ENCODE results near the gene IRF4. TPM values are rescaled to one million over a fixed set of nuclear protein-coding genes. Genes with fewer than 3 reads are reported as not detected.

The IRF4 gene
- total RNA-seq, 2 donors from 2014 or later = 0.26 TPM; not detected in 1

DNA sequence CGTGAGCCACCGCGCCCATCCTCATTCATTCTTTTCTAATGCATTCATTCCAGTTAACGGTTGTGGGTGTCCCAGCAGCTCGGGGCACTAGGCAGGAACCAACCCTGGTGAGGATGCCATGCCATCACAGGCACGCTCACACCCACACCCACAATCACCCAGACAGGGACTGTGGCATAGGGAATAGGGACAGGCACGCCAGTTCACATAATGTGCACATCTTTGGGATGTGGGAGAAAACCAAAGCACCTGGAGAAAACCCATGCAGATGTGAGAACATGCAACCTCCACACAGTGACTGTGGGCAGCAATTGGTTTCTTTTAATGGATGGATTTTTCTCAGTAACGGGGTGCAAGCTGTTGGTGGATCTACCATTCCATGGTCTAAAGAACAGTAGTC lies 64.3 kb downstream of the IRF4 start:
- Histone ChIP-seq H3K4me1 (no peaks in the 10 kb centered on the region), H3K36me3 (replicated peaks in 1 of 2; ENCODE audit: insufficient read depth in 1 of 2, low read depth in 2 of 2) (no peaks in the 10 kb centered on the region), H3K9me3 (no peaks in the 10 kb centered on the region), H3K27me3 (no peaks in the 10 kb centered on the region), H3K27ac (no peak overlapping the region), H3K4me3 (no peak overlapping the region)
- ATAC-seq (no peak), DNase-seq (no peak)
- intact Hi-C loops (cut with DNase I) = no loop called here
- 80 to 87% methylated on average over 8 of the region's 8 CpGs for WGBS, 2 donors
- TF ChIP-seq POLR2A (IDR thresholded peaks at IDR 0.05) = no peak
- TF ChIP-seq, protein P1, sequence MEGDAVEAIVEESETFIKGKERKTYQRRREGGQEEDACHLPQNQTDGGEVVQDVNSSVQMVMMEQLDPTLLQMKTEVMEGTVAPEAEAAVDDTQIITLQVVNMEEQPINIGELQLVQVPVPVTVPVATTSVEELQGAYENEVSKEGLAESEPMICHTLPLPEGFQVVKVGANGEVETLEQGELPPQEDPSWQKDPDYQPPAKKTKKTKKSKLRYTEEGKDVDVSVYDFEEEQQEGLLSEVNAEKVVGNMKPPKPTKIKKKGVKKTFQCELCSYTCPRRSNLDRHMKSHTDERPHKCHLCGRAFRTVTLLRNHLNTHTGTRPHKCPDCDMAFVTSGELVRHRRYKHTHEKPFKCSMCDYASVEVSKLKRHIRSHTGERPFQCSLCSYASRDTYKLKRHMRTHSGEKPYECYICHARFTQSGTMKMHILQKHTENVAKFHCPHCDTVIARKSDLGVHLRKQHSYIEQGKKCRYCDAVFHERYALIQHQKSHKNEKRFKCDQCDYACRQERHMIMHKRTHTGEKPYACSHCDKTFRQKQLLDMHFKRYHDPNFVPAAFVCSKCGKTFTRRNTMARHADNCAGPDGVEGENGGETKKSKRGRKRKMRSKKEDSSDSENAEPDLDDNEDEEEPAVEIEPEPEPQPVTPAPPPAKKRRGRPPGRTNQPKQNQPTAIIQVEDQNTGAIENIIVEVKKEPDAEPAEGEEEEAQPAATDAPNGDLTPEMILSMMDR (IDR thresholded peaks at IDR 0.05) = no peak

DNA sequence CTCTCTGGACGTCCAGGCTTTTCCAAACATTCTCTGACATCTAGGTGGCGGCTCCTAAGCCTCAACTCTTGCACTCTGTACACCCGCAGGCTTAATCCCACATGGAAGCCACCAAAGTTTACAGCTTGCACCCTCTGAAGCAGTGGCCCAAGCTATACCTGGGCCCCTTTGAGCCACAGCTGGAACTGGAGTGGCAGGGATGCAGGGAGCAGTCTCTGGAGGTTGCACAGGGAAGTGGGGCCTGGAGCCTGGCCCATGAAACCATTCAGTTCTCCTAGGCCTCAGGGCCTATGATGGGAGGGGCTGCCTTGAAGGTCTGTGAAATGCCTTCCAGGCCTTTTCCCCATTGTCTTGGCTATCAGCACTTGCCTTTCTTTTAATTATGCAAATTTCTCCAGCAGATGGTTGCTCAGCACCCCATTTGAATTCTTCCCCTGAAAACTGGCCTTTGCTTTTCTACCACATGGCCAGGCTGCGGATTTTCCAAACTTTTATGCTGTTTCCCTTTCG lies 64.9 kb downstream of the IRF4 start:
- 68 to 83% methylated on average over 4 to 5 of the region's 5 CpGs for WGBS, 2 donors
- Histone ChIP-seq H3K4me1 (no peaks in the 10 kb centered on the region), H3K4me3 (no peak overlapping the region), H3K9me3 (no peaks in the 10 kb centered on the region), H3K27ac (no peak overlapping the region), H3K36me3 (replicated peaks in 1 of 2; ENCODE audit: insufficient read depth in 1 of 2, low read depth in 2 of 2) (no peaks in the 10 kb centered on the region), H3K27me3 (no peaks in the 10 kb centered on the region)
- DNase-seq (no peak), ATAC-seq (no peak)
- intact Hi-C loops (cut with DNase I) = no loop called here
- TF ChIP-seq POLR2A (IDR thresholded peaks at IDR 0.05) = no peak
- TF ChIP-seq, protein P1 (IDR thresholded peaks at IDR 0.05) = no peak

DNA sequence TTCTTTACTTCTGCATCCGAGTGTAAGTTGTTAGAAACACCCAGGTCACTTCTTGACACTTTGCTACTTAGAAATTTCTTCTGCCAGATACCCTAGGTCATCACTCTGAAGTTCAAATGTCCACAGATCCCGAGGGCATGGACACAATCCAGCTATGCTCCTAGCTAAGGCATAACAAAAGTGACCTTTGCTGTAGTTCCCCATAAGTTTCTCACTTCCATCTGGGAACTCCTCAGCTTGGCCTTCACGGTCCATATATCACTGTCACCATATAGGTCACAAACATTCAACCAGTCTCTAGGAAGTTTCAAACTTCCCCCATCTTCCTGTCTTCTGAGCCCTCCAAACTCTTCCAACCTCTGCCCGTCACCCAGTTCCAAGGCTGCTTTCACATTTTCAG lies 65.3 kb downstream of the IRF4 start:
- Histone ChIP-seq H3K9me3 (no peaks in the 10 kb centered on the region), H3K4me3 (no peak overlapping the region), H3K27ac (no peak overlapping the region), H3K36me3 (replicated peaks in 1 of 2; ENCODE audit: insufficient read depth in 1 of 2, low read depth in 2 of 2) (no peaks in the 10 kb centered on the region), H3K27me3 (no peaks in the 10 kb centered on the region), H3K4me1 (no peaks in the 10 kb centered on the region)
- TF ChIP-seq, protein P1 (IDR thresholded peaks at IDR 0.05) = no peak
- no peak for TF ChIP-seq POLR2A (IDR thresholded peaks at IDR 0.05)
- intact Hi-C loops (cut with DNase I) = no loop called here
- ATAC-seq (no peak), DNase-seq (no peak)
- WGBS, 2 donors = 66 to 67% methylated on average over 4 of the region's 4 CpGs

Other genes starting within 250 kb of the IRF4 start
- 10 to 100 TPM; 13.8 to 34.8 TPM for gene DUSP22, start 99.3 kb upstream of the IRF4 start, total RNA-seq

All from body of pancreas (tissue), 4 donors.